ENCODE measurements around the gene CUL5.

Gene CUL5

DNA sequence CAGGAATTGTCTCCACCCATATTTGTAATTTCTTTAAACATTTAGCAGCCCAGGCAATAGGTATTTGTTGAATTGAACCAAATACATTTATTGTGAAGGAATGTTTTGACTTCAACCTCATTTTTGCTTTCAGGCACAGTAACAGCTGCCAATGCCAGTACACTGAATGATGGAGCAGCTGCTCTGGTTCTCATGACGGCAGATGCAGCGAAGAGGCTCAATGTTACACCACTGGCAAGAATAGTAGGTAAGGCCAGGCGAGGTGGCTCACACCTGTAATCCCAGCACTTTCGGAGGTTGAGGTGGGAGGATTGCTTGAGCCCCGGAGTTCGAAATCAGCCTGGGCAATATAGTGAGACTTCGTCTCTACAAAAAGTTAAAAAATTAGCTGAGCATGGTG is 133.6 kb downstream of the CUL5 start:
- no peaks in the 10 kb centered on the region for H3K27me3 ChIP-seq (ENCODE audit: insufficient read depth, low read length)
- H3K9ac ChIP-seq (ENCODE audit: low read length) = no peak overlapping the region
- TF ChIP-seq, protein P1, sequence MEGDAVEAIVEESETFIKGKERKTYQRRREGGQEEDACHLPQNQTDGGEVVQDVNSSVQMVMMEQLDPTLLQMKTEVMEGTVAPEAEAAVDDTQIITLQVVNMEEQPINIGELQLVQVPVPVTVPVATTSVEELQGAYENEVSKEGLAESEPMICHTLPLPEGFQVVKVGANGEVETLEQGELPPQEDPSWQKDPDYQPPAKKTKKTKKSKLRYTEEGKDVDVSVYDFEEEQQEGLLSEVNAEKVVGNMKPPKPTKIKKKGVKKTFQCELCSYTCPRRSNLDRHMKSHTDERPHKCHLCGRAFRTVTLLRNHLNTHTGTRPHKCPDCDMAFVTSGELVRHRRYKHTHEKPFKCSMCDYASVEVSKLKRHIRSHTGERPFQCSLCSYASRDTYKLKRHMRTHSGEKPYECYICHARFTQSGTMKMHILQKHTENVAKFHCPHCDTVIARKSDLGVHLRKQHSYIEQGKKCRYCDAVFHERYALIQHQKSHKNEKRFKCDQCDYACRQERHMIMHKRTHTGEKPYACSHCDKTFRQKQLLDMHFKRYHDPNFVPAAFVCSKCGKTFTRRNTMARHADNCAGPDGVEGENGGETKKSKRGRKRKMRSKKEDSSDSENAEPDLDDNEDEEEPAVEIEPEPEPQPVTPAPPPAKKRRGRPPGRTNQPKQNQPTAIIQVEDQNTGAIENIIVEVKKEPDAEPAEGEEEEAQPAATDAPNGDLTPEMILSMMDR (IDR thresholded peaks at IDR 0.05; ENCODE audit: low read length) = no peak
- TF ChIP-seq EZH2 (IDR thresholded peaks at IDR 0.05; ENCODE audit: borderline replicate concordance, low read length) = no peak
- no peak overlapping the region for H2AFZ ChIP-seq (ENCODE audit: low read length)
- H3F3A ChIP-seq (ENCODE audit: insufficient read depth, low read length) = no peaks in the 10 kb centered on the region
- H3K9me3 ChIP-seq (ENCODE audit: low read length) = no peaks in the 10 kb centered on the region
- peaks cover 86% of the 10 kb centered on the region for H3K36me3 ChIP-seq (ENCODE audit: insufficient read depth, low read length)
- no peaks in the 10 kb centered on the region for H4K20me1 ChIP-seq (ENCODE audit: insufficient read depth, low read length)
- no peak overlapping the region for H3K4me3 ChIP-seq (ENCODE audit: low read depth, low read length, poor library complexity, severe bottlenecking)
- H3K4me2 ChIP-seq (ENCODE audit: low read length) = no peak overlapping the region
- no peaks in the 10 kb centered on the region for H3K4me1 ChIP-seq (ENCODE audit: insufficient read depth, low read length, severe bottlenecking)
- H3K79me2 ChIP-seq (ENCODE audit: insufficient read depth, low read length) = no peaks in the 10 kb centered on the region
- H3K9me2 ChIP-seq (ENCODE audit: low read depth, low read length) = no peaks in the 10 kb centered on the region
- no peak overlapping the region for H3K27ac ChIP-seq (ENCODE audit: low read depth, low read length, poor library complexity, severe bottlenecking)

DNA sequence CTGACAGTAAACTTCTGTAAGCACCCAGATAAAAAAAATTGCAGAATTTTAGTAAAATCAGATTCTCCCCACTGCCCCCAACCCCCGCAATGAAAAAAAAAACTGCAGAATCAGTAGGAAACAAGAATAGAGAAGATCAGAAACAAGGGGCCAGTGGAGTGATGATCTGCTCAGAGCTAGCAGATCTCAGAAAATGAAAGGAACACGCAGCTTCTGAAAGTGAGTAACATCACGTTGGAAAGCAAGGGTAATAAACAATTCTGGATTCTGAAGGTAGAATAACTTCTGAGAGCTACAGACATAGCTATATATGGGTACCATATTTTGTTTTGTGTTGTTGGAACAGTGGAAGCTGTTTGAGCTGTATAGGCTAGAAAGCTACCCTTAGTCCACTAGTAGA is 135.9 kb downstream of the CUL5 start:
- Histone ChIP-seq H3K9me2 (ENCODE audit: low read depth, low read length) (no peaks in the 10 kb centered on the region), H3K36me3 (ENCODE audit: insufficient read depth, low read length) (peaks cover 98% of the 10 kb centered on the region), H3K4me3 (ENCODE audit: low read depth, low read length, poor library complexity, severe bottlenecking) (no peak overlapping the region), H2AFZ (ENCODE audit: low read length) (no peak overlapping the region), H3K27me3 (ENCODE audit: insufficient read depth, low read length) (no peaks in the 10 kb centered on the region), H3K27ac (ENCODE audit: low read depth, low read length, poor library complexity, severe bottlenecking) (no peak overlapping the region), H3K4me1 (ENCODE audit: insufficient read depth, low read length, severe bottlenecking) (no peaks in the 10 kb centered on the region), H3K79me2 (ENCODE audit: insufficient read depth, low read length) (no peaks in the 10 kb centered on the region), H3K4me2 (ENCODE audit: low read length) (no peak overlapping the region), H4K20me1 (ENCODE audit: insufficient read depth, low read length) (no peaks in the 10 kb centered on the region), H3F3A (ENCODE audit: insufficient read depth, low read length) (no peaks in the 10 kb centered on the region), H3K9ac (ENCODE audit: low read length) (no peak overlapping the region), H3K9me3 (ENCODE audit: low read length) (no peaks in the 10 kb centered on the region)
- TF ChIP-seq, protein P1 (IDR thresholded peaks at IDR 0.05; ENCODE audit: low read length) = no peak
- no peak for TF ChIP-seq EZH2 (IDR thresholded peaks at IDR 0.05; ENCODE audit: borderline replicate concordance, low read length)

- H3K4me2 ChIP-seq (ENCODE audit: low read length) = no peak overlapping the region
- no peak overlapping the region for H3K4me3 ChIP-seq (ENCODE audit: low read depth, low read length, poor library complexity, severe bottlenecking)
- H4K20me1 ChIP-seq (ENCODE audit: insufficient read depth, low read length) = no peaks in the 10 kb centered on the region
- H3K36me3 ChIP-seq (ENCODE audit: insufficient read depth, low read length) = peaks cover 97% of the 10 kb centered on the region
- TF ChIP-seq, protein P1 (IDR thresholded peaks at IDR 0.05; ENCODE audit: low read length) = no peak
- no peak for TF ChIP-seq EZH2 (IDR thresholded peaks at IDR 0.05; ENCODE audit: borderline replicate concordance, low read length)
- H3K79me2 ChIP-seq (ENCODE audit: insufficient read depth, low read length) = no peaks in the 10 kb centered on the region
- no peak overlapping the region for H3K27ac ChIP-seq (ENCODE audit: low read depth, low read length, poor library complexity, severe bottlenecking)
- H3K4me1 ChIP-seq (ENCODE audit: insufficient read depth, low read length, severe bottlenecking) = no peaks in the 10 kb centered on the region
- no peaks in the 10 kb centered on the region for H3K27me3 ChIP-seq (ENCODE audit: insufficient read depth, low read length)
- H3K9me2 ChIP-seq (ENCODE audit: low read depth, low read length) = no peaks in the 10 kb centered on the region
- H3K9ac ChIP-seq (ENCODE audit: low read length) = no peak overlapping the region
- H2AFZ ChIP-seq (ENCODE audit: low read length) = no peak overlapping the region
- no peaks in the 10 kb centered on the region for H3K9me3 ChIP-seq (ENCODE audit: low read length)
- H3F3A ChIP-seq (ENCODE audit: insufficient read depth, low read length) = no peaks in the 10 kb centered on the region
Observed at GRCh38 chr11:108147150-108147549, 138.5 kb downstream of the CUL5 start.
